Liver (tissue), 3 donors: ENCODE results near the gene NME8.

ENCODE experiments used
- ATF3 ChIP-seq: IDR thresholded peaks from 2 replicates; pipeline ENCODE4 v1.6.1; 2016; ENCODE audit warnings: antibody characterized with exemption
- FOXA2 ChIP-seq: IDR thresholded peaks from 2 replicates; pipeline ENCODE4 v1.6.1; 2016; ENCODE audit warnings: antibody characterized with exemption
- JUND ChIP-seq, 2 donors: IDR thresholded peaks; 2 replicates each; pipeline ENCODE4 v1.6.1; 2016; ENCODE audit warnings: antibody characterized with exemption in 2 of 2
- RAD21 ChIP-seq, 2 donors: IDR thresholded peaks; 2 replicates each; pipeline ENCODE4 v1.6.1; 2016; ENCODE audit warnings: antibody characterized with exemption in 2 of 2, mild to moderate bottlenecking in 2 of 2
- REST ChIP-seq: IDR thresholded peaks from 2 replicates; pipeline ENCODE4 v1.6.1; 2016; ENCODE audit warnings: antibody characterized with exemption, mild to moderate bottlenecking
- TAF1 ChIP-seq: conservative IDR thresholded peaks from 2 replicates; pipeline ENCODE4 v1.6.1; 2016; ENCODE audit warnings: antibody characterized with exemption, mild to moderate bottlenecking
- YY1 ChIP-seq: IDR thresholded peaks from 2 replicates; pipeline ENCODE4 v1.6.1; 2016; ENCODE audit warnings: antibody characterized with exemption, mild to moderate bottlenecking
- TF ChIP-seq, protein P1 (sequence below): fragments of 150-350 bp; IDR thresholded peaks from 2 replicates; pipeline ENCODE4 v1.5.1; 2017; ENCODE audit warnings: improper control_type of control experiment, low read depth, low read length; ENCODE audit not compliant: missing input control
- TF ChIP-seq, protein P2 (sequence below): IDR thresholded peaks from 2 replicates; pipeline ENCODE4 v1.6.1; 2016; ENCODE audit warnings: antibody characterized with exemption
- donor health status: healthy.
- donor health status: healthy.

DNA sequence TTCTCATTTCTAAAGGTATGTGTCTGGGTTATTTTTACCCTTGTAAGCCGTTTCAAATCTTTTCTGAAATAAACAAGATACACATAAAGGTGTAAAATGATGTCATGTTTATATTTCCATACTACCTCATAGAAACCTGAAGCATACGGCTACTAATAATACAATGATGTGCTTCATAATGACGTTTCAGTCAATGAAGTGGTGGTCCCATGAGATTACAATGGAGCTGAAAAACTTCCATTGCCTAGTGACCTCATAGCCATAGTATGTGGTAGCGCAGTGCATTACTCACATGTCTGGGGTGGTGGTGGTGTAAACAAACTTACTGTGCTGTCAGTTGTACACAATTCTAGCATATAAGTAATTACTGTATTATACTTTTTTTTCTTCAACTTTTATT is 96.9 kb downstream of the NME8 start:
- TF ChIP-seq, protein P1, sequence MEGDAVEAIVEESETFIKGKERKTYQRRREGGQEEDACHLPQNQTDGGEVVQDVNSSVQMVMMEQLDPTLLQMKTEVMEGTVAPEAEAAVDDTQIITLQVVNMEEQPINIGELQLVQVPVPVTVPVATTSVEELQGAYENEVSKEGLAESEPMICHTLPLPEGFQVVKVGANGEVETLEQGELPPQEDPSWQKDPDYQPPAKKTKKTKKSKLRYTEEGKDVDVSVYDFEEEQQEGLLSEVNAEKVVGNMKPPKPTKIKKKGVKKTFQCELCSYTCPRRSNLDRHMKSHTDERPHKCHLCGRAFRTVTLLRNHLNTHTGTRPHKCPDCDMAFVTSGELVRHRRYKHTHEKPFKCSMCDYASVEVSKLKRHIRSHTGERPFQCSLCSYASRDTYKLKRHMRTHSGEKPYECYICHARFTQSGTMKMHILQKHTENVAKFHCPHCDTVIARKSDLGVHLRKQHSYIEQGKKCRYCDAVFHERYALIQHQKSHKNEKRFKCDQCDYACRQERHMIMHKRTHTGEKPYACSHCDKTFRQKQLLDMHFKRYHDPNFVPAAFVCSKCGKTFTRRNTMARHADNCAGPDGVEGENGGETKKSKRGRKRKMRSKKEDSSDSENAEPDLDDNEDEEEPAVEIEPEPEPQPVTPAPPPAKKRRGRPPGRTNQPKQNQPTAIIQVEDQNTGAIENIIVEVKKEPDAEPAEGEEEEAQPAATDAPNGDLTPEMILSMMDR, result no peak
- TF ChIP-seq TAF1 (no peak), RAD21 (IDR thresholded peaks at IDR 0.05) (no peak), ATF3 (no peak), REST (no peak), FOXA2 (no peak), JUND (IDR thresholded peaks at IDR 0.05) (no peak), YY1 (no peak)
- TF ChIP-seq, protein P2, sequence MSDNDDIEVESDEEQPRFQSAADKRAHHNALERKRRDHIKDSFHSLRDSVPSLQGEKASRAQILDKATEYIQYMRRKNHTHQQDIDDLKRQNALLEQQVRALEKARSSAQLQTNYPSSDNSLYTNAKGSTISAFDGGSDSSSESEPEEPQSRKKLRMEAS, result no peak
